ENCODE results near the gene CYSTM1. TPM values are rescaled to one million over a fixed set of nuclear protein-coding genes. Genes with fewer than 3 reads are reported as not detected.

The CYSTM1 gene
- polyA plus RNA-seq, 2 of the 4 experiments (the other 2 are of a cell fraction), result 76.8 to 103 TPM

- no peak overlapping the region for H3K4me2 ChIP-seq
- H3K4me1 ChIP-seq, result peaks cover 13% of the 10 kb centered on the region
- no peak for TF ChIP-seq TP53 (CRISPR knock-in tag; IDR thresholded peaks at IDR 0.05)
- no peak for TF ChIP-seq CHD4 (IDR thresholded peaks at IDR 0.05; ENCODE audit: borderline replicate concordance)
- TF ChIP-seq FOSB (CRISPR knock-in tag; IDR thresholded peaks at IDR 0.05), result no peak
- no peak for TF ChIP-seq JUN (IDR thresholded peaks at IDR 0.05)
- TF ChIP-seq KDM1A (IDR thresholded peaks at IDR 0.05; ENCODE audit: low read depth), result no peak
- TF ChIP-seq MAFK (IDR thresholded peaks at IDR 0.05; ENCODE audit: partially characterized antibody), result no peak
- TF ChIP-seq CEBPB (IDR thresholded peaks at IDR 0.05), result no peak
- no peak for TF ChIP-seq TFCP2L1 (CRISPR knock-in tag; IDR thresholded peaks at IDR 0.05)
- TF ChIP-seq EP300 (IDR thresholded peaks at IDR 0.05), result no peak
- no peak for TF ChIP-seq GATA3 (IDR thresholded peaks at IDR 0.05; ENCODE audit: borderline replicate concordance)
- TF ChIP-seq NFE2L2 (conservative IDR thresholded peaks at IDR 0.05; ENCODE audit: low read length), result no peak
- no peak for TF ChIP-seq ZSCAN20 (CRISPR knock-in tag; IDR thresholded peaks at IDR 0.05)
- no peak for TF ChIP-seq HEYL (CRISPR knock-in tag; IDR thresholded peaks at IDR 0.05)
- 94% methylated on average over 1 of the region's 1 CpG for WGBS (ENCODE audit: missing lambda C conversion rate)
- FAIRE-seq (no peak), DNase-seq (ENCODE audit: low read depth in 1 of 2, low spot score in 1 of 2) (no peak), ATAC-seq (no peak)
- H3K9me3 ChIP-seq, result no peaks in the 10 kb centered on the region
- ChIA-PET POLR2A (no interaction called here), CTCF (interaction anchor here (0.5 to 42.9 kb wide), 4 partner anchors 10 to 86 kb away, joined by 3 to 1613 read pairs (median 3); partner anchors contain the start of genes HBEGF and SLC4A9)
- H3K4me3 ChIP-seq, result no peak overlapping the region
- no peak overlapping the region for H3K27ac ChIP-seq
Measured at GRCh38 chr5:140265845-140266244, 90.9 kb downstream of the CYSTM1 start.

DNA sequence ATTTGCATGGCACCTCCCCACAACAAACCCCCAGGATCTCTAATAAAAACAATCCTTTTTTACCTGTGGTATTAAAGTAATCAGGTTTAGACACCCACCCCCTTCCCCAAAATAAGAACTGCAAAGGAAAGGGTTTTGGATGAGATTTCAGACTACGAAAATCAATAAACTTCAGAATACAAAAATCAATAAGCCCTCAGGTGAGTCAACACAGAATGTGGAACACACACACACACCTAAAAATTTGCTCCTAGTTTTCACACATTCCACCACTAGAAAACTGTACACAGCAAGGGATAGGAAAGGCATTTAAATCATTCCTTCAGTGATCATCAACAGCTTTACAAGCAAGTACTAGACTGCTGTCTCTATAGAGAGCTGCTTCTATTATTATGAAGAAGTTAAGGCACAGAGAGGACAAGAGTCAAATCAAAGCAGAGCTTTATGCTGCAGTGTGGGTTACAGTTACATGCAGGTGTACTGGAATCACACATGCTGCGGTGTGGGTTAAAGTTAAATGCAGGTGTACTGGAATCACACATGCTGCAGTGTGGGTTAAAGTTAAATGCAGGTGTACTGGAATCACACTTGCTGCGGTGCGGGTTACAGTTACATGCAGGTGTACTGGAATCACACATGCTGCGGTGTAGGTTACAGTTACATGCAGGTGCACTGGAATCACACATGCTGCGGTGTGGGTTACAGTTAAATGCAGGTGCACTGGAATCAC lies 91.6 kb downstream of the CYSTM1 start:
- 96% methylated on average over 6 of the region's 6 CpGs for WGBS (ENCODE audit: missing lambda C conversion rate)
- H3K27ac ChIP-seq, result no peak overlapping the region
- H3K4me1 ChIP-seq, result peaks cover 7% of the 10 kb centered on the region
- no peak for FAIRE-seq
- H3K9me3 ChIP-seq, result no peaks in the 10 kb centered on the region
- ATAC-seq, result no peak
- CTCF ChIA-PET, result interaction anchor here (1.0 to 2.5 kb wide), 4 partner anchors 15 to 92 kb away, joined by 3 to 11 read pairs (median 3); no protein-coding TSS in a partner anchor
- no peak for DNase-seq (ENCODE audit: low read depth in 1 of 2, low spot score in 1 of 2)
- TF ChIP-seq KDM5A (IDR thresholded peaks at IDR 0.05) (no peak), RCOR1 (IDR thresholded peaks at IDR 0.05; ENCODE audit: low read depth, low read length) (no peak), ZFP36 (IDR thresholded peaks at IDR 0.05; ENCODE audit: borderline replicate concordance, partially characterized antibody) (no peak), MYC (IDR thresholded peaks at IDR 0.05; ENCODE audit: borderline replicate concordance, low read length) (no peak), RFX5 (IDR thresholded peaks at IDR 0.05) (no peak), CHD4 (IDR thresholded peaks at IDR 0.05; ENCODE audit: borderline replicate concordance) (no peak), TP53 (CRISPR knock-in tag; IDR thresholded peaks at IDR 0.05) (no peak), HDAC2 (IDR thresholded peaks at IDR 0.05) (no peak), CBX8 (IDR thresholded peaks at IDR 0.05) (no peak), HOXB5 (CRISPR knock-in tag; IDR thresholded peaks at IDR 0.05) (no peak), POLR2AphosphoS2 (conservative IDR thresholded peaks at IDR 0.05; ENCODE audit: low read length) (no peak), NPAS2 (CRISPR knock-in tag; IDR thresholded peaks at IDR 0.05; ENCODE audit: borderline replicate concordance) (no peak), EP300 (IDR thresholded peaks at IDR 0.05) (no peak), USF2 (IDR thresholded peaks at IDR 0.05) (no peak), NFE2L2 (conservative IDR thresholded peaks at IDR 0.05; ENCODE audit: low read length) (no peak), EHF (CRISPR knock-in tag; IDR thresholded peaks at IDR 0.05) (no peak), ZC3H11A (IDR thresholded peaks at IDR 0.05) (no peak)
- TF ChIP-seq, protein P1, sequence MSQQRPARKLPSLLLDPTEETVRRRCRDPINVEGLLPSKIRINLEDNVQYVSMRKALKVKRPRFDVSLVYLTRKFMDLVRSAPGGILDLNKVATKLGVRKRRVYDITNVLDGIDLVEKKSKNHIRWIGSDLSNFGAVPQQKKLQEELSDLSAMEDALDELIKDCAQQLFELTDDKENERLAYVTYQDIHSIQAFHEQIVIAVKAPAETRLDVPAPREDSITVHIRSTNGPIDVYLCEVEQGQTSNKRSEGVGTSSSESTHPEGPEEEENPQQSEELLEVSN (IDR thresholded peaks at IDR 0.05; ENCODE audit: borderline replicate concordance, low read depth), result no peak
- TF ChIP-seq, protein P2, sequence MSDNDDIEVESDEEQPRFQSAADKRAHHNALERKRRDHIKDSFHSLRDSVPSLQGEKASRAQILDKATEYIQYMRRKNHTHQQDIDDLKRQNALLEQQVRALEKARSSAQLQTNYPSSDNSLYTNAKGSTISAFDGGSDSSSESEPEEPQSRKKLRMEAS (IDR thresholded peaks at IDR 0.05), result no peak
- POLR2A ChIA-PET, result no interaction called here
- no peak overlapping the region for H3K4me2 ChIP-seq
- no peak overlapping the region for H3K4me3 ChIP-seq

Measured in A549 (cell line).